Amygdala (tissue), 56 donors: Measurements from ENCODE around the gene CCT6A.
A peak's percentile ranks its signal among the peaks of the same experiment; 100 is the strongest.
"Not testable (repeated sequence)": the region's sequence is repeated elsewhere in the genome, so short reads cannot be mapped to it uniquely, and the experiment has no call there.

Experiments
- DNase-seq, 56 donors: peaks; one replicate each; lab custom pipeline; 2025; lab: John Stamatoyannopoulos, UW

The CCT6A gene

DNA sequence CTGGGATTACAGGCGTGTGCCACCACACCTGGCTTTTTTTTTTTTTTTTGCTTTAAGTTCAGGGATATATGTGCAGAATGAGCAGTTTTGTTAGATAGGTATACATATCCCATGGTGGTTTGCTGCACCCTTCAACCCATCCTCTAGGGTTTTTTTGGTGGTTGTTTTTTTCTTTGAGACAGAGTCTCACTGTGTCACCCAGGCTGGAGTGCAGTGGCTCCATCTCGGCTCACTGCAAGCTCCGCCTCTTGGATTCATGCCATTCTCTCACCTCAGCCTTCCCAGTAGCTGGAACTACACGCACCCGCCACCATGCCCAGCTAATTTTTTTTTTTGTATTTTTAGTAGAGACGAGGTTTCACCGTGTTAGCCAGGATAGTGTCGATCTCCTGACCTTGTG, 2.8 kb upstream of the CCT6A start:
- not testable (repeated sequence) for DNase-seq

DNA sequence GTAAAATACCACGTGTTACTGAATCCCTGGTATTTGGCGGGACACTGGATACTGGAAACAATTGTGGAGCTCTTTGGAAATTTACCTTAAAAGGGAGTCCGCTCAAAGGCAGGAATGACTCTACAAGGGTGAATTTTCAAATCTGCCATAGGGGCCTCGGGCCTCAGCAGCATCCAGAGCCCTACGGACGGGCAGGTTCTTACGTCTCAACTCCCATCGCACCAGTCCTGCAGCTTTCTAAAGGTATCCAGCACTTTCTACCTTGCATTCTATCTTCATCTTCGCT, 569 bp upstream of the CCT6A start:
- DNase-seq, result no peak

DNA sequence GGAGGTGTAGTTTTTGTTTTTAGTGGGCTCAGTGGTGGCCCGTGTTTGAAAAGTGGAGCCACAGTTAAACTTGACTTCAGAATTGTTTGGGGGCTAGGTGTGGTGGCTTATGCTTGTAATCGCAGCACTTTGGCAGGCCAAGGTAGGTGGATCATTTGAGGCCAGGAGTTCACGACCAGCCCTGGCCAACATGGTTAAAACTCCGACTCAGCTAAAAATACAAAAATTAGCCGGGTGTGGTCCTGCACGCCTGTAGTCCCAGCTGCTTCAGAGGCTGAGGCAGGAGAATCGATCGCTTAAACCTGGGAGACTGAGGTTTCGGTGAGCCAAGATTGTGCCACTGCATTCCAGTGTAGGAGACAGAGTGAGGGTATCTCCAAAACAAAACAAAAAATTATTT, 1.8 kb downstream of the CCT6A start:
- no peak for DNase-seq

DNA sequence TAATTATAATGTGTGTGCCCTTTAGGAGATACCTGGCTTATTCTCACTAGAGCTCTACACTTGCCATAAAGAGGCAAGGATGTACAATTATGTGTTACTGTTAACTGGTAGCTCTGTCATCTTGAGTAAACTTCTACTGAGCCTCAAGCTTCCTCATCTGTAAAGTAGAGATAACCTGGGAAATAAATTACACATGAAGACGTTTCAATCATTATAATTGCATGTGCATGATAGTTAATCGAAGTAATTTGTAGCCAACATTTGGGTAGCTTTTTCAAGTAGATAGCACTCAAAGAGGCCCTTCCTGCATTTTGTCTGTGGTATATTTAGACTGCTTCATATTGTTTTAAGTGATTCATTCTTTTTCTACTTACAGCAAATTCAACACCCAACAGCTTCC, 2.4 kb downstream of the CCT6A start:
- no peak for DNase-seq

DNA sequence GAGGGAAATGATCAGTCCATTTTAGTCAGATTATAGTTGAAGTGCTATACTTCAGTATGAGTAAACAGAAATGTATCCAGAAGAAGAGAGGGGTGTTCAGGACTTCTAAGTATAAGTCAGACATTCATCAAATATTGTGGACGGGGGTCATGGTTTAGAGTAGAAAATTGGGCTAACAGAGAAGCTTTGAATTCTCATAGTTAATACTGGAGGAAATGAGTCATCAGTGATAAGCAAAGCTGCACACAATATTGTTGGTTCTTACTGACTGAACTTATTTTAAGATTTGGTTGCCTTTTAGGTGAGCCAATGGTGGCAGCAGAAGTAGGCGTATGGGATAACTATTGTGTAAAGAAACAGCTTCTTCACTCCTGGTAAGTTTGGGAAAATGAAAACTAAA, 10.8 kb downstream of the CCT6A start:
- DNase-seq, result no peak

DNA sequence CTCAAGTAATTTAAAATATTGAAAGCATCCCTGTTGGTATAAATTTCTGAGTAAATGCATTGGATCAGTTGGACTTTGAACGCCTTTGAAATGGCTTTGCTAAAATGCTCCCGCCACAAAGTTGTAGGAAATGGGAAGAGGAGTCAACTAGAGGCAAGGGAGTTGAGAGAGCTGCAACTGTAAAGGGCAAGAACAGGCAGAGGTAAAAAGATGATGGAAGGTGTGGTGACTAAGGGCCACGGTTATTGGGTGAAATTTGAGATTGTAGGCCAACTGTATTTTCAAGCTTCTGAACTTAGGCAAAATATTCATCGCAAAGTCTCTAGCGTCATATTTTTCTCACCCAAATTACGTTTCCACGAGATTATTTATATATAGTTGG, 11.9 kb downstream of the CCT6A start:
- DNase-seq, result no peak

DNA sequence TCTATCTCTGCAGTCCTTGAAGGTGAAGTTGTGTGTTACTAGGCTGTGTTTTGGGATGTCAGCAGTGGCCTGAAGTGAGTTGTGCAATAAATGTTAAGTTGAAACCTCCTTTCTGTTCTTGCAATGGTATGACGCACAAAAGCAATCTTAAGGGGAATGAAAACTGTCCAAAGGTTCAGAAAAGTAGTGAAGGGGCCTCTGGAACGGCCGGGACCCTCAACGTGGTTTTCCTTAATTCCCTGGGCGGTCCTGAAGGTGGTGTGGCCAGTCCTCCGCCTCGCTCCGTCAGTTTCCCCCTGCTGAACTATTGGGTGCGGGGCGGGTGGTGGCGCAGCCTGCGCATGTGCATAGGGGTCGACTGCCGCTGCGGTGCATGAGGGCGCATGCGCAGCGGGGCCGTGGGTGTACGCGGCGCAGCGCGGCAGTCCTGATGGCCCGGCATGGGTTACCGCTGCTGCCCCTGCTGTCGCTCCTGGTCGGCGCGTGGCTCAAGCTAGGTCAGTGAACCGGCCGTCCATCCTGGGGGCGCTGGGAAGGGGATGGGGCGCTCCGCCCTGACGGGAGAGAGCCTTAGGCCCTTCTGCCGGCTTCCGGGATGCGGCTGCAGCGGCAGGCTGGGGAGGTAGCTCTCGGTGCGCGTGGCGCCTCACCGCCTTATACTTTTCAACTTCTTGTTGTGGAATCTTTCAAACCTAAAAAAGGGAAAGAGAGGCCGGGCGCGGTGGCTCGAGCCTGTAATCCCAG, 12.5 kb downstream of the CCT6A start, which contains the start of gene SUMF2:
Gene SUMF2, plus strand, starts transcription at position 405 of the 744 bp plus-strand sequence. Its CDS starts 26 bp downstream, at position 431.
- DNase-seq, result peak; percentile 34 to 94 (median 84)

DNA sequence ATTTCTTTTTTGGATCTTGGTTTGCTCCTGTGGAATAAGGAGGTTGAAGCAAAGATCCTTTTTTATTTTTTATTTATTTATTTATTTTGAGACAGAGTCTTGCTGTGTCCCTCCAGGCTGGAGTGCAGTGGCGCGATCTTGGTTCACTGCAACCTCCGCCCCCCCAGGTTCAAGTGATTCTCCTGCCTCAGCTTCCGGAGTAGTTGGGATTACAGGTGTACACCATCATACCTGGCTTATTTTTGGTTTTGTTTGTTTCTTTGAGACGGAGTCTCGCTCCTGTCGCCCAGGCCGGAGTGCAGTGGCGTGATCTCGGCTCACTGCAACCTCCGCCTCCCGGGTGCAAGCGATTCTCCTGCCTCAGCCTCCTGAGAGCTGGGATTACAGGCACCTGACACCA, 14.8 kb downstream of the CCT6A start:
- not testable (repeated sequence) for DNase-seq

DNA sequence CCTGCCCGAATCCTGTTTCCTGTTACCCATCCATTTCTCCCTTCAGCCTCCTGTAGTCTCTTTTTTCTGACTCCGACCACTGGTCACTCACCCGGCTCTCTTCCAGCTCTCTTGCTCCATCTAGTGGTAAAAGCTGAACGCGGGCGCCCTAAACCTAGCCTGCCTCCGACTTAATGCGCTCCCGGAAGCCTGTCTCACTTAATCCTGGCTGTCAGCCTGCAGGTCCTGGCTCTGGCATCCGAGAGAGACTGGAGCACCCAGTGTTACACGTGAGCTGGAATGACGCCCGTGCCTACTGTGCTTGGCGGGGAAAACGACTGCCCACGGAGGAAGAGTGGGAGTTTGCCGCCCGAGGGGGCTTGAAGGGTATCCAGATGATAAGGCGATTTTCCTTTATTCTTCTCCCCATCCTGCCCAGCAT, 22.8 kb downstream of the CCT6A start:
- DNase-seq, result peak in 54 of 56 donors; percentile 11 to 80 (median 60)

DNA sequence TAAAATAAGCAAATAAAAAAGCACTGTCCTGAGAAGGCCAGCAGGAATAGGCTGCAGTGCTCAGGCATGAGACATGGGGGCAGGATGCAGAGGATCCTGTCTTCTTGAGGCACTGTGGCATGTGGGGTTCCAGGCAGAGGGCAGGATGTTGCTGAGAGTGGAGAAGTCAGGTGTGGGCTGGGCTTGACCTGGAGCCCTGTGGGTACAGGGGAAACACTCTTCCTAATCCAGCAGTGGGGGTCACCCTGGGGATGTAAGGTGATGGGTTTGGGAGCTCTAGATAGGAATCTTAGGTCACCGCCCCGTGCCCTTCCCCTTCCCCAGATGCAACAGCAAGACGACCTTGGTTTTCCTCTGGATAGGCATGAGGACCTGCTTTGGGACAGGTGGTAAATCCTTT, 26.1 kb downstream of the CCT6A start:
- DNase-seq, result no peak

DNA sequence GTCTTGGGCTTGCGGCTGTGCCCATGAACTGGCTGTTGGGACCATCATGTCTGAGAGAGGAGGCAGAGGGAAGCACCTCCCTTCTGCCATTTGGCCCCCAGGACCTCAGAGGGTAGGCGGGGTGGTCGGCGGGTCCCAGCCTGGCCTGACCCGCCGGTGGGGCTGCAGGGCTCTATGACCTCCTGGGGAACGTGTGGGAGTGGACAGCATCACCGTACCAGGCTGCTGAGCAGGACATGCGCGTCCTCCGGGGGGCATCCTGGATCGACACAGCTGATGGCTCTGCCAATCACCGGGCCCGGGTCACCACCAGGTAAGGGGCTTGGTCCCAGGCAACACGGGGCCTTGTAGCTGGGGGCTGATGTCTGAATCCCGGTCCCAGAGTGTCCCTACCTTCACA, 26.6 kb downstream of the CCT6A start:
- DNase-seq, result no peak

DNA sequence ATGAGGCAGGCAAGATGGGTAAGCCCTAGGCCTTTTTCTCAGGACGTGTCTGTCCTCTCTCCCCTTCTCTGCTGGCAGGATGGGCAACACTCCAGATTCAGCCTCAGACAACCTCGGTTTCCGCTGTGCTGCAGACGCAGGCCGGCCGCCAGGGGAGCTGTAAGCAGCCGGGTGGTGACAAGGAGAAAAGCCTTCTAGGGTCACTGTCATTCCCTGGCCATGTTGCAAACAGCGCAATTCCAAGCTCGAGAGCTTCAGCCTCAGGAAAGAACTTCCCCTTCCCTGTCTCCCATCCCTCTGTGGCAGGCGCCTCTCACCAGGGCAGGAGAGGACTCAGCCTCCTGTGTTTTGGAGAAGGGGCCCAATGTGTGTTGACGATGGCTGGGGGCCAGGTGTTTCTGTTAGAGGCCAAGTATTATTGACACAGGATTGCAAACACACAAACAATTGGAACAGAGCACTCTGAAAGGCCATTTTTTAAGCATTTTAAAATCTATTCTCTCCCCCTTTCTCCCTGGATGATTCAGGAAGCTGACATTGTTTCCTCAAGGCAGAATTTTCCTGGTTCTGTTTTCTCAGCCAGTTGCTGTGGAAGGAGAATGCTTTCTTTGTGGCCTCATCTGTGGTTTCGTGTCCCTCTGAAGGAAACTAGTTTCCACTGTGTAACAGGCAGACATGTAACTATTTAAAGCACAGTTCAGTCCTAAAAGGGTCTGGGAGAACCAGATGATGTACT, 28.1 kb downstream of the CCT6A start:
- peak in 53 of 56 donors; percentile 18 to 84 (median 69) for DNase-seq

DNA sequence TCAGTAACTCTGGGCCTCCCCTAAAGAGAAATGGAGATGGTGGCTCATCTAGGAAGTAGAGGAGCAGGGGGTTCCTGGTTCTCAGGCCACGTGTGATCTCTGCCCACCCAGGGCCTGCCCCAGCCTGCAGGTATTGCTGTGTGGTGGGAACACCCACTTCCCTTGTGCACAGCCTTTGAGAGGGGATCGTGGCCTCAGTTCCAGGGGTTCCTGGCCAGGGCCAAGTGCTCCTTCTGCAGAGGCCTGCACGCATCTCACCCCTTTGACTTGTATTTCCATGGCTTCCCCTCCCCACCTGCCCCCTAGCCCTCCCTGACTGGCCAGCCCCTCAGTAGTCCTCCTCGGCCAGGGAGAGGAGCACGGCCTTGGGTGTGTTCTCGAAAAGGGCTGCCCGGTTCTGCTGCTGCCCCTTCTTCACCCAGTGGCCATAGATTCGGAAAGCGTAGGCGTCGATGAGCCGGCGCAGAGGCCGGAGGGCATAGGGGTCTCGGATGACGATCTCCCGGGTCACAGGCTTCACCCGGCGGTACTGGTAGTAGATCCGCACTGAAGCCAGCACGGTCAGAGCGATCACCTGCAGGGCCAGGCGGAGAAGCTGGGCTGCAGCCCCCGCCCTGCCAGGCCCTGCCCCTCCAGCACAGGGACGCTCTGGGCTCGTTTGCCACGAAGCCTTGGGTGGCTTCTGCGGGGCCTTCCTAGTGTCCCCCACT, 29.3 kb downstream of the CCT6A start:
- not testable (repeated sequence) for DNase-seq

DNA sequence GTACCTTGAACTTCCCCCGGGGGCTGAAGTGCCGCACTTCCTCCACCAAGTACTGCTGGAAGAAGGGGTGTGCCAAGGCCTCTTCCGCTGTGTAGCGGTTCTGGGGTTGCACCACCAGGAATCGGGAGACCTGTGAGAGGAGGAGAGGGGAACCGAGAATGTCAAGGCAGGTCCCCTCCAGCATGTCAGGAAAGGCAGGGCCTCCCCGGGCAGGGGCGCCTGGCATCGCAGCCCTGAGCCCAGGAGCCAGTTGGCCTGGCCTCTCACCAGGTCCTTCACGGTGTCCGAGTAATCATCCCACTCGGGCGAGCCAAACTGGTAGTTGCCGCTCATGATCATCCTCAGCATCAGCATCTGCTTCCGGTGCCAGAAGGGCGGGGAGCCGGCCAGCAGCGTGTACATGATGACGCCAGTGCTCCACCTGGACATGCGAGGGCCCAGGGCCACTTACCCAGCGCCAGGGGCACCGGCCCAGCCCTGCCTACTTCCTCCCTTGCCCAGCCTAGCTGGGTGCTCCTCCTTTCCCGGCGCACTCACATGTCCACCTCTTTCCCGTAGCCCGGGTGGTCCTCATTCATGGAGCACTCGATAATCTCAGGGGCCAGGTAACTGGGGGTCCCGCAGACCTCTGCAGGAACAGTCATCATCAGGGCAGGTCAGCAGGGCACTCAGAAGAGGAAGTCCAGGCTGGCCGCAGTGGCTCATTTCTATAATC, 30.2 kb downstream of the CCT6A start:
- no peak for DNase-seq

DNA sequence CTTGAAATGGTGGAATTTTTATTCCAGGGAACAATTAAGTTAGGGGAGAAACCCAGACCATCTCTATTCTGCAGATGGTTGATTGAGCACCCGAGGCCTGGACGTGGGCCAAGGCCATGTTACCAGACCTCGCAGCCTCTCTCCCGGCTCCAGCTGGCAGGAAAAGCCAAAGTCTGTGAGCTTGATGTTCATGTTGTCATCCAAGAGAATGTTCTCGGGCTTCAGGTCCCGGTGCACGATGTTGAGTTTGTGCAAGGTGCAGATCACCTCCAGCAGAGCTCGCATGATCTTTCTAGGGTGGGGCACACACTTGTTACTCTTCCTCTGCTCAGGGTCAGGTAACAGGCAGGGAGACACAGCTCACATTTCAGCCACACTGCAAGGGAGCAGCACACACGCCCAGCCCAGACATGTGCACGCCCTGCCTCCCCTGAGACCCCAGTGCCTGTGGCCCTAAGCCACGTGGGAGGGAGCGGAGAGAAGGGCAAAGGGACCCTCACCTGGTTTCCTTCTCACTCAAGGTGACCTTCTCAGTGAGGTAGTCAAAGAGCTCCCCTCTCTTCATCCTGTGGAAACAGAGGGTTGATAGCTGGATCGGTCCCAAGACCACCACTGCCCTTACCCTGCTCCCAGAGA, 31.7 kb downstream of the CCT6A start:
- peak in 46 of 56 donors; percentile 1 to 73 (median 38) for DNase-seq

DNA sequence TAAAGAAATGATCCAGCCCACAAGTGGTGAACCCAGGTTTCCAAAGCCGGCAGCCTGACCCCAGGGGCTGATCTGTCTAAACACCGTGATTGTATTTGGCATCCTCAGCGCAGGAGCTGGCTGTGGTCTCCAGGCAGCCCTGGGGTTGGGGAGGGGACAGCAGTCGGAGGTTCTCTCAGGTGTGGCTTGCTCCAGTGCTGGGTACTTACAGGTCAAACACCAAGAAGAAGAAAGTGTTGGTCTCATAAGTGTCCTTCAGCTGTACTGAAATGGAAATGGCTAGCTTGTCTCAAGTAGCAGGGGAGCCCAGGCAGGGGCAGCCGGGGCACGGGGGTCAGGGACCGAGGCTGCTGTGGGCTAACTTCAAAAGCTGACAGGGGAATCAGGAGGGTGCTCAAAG, 35.2 kb downstream of the CCT6A start:
- DNase-seq, result no peak

DNA sequence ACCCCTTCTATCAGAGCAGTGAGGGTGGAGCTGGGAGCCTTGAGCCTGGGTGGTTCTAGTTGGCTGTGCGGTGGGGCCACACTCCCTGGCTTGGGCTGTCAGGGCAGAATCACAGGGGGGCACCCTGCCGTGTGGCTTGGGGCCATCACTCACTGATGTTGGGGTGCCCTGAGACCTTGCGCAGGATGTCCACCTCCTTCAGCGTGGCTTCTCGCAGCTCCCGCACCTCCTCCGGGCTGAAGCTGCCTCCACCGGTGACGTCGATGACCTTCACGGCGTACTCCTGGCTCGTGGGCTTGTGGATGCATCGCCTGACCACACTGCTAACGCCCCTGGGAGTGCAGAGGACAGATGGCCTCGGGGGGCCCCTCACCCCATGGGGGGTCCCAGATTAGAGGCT, 35.9 kb downstream of the CCT6A start:
- DNase-seq, result no peak

DNA sequence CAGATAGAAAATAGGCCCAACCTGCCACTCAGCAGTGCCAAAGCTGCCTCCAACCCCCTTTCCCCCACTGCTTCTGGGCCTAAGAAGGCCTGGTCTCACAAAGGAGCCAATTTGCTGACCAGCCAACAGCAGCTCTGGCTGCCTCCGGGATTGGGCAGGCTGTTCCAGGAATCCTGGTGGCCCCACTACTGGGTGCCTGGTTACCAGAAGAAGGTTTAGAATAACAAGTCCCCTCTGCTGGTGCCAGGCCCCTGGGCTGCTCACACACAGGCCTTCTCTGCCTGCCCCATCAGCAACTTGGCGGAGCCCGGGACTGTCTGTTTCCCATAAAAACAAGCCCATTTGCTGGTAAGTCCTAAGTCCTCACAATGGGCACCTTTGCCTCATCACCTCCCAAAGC, 40.0 kb downstream of the CCT6A start:
- peak in 52 of 56 donors; percentile 3 to 88 (median 48) for DNase-seq

DNA sequence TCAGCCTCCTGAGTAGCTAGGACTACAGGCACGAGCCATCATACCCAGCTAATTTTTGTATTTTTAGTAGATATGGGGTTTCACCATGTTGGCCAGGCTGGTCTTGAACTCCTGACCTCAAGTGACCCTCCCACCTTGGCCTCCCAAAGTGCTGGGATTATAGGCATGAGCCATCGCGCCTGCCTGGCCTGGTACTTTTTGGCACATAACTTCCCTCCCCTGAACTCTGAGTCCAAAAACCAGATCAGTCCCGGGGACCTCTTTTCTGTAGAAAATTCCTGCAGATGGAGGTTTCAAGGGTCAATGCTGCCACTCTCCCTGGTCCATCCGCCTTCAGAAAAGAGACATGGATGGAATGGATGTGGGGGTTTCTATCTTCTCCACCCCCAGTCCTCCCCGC, 40.8 kb downstream of the CCT6A start:
- DNase-seq, result not testable (repeated sequence)

DNA sequence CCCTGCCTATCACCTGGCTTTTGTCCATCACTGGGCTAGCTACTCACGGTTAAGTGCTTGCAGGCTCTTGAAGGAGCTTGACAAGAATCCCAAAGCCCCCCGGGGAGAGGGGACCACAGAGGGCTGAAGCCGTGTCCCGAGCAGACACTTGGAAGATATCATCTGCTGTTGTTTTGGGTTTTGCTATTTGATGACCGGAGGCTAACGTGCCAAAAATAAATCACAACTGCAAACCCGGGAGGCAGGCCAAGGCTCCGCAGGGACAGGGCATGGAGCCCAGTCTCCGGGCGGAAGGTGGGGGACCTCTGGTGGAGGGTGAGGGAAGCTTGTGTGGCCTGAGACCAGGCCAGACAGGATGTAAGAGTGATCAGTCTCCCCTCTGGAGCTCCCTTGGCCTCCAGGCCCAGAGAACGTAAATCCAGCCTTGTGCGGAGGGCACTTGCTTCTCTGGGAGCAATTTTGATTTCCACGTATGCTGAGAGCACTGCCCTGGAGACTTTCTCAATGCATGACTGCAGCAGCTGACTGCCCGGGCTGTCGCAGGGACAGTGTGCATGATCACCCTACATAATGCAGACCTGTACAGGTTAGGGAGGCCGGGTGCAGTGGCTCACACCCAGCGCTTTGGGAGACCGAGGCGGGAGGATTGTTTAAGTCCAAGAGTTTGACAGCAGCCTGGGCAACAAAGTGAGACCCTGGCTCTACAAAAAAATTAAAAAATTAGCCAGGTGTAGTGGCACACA, 41.4 kb downstream of the CCT6A start, which contains the start of gene PHKG1:
Gene PHKG1, minus strand, starts transcription at position 164 of the 743 bp plus-strand sequence. CDS start 4,011 bp downstream, outside the sequence.
- peak; percentile 12 to 86 (median 65) for DNase-seq
